ENCODE data around the gene BSG. TPM values are rescaled to one million over a fixed set of nuclear protein-coding genes. Genes with fewer than 3 reads are reported as not detected.

The BSG gene
- total and polyA plus RNA-seq, 10 of the 15 experiments (the other 5 are each of a cell fraction or from before 2014, with no cell fraction given) = 2.8 to 297 (median 199) TPM

GRCh38 chr19:572743-573518 is 535 bp downstream of the BSG start (continued):
- TF ChIP-seq, protein P1, sequence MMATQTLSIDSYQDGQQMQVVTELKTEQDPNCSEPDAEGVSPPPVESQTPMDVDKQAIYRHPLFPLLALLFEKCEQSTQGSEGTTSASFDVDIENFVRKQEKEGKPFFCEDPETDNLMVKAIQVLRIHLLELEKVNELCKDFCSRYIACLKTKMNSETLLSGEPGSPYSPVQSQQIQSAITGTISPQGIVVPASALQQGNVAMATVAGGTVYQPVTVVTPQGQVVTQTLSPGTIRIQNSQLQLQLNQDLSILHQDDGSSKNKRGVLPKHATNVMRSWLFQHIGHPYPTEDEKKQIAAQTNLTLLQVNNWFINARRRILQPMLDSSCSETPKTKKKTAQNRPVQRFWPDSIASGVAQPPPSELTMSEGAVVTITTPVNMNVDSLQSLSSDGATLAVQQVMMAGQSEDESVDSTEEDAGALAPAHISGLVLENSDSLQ (IDR thresholded peaks at IDR 0.05) = no peak
- TF ChIP-seq BCLAF1 (IDR thresholded peaks at IDR 0.05) (no peak), FOS (IDR thresholded peaks at IDR 0.05; ENCODE audit: borderline replicate concordance, extremely low read depth, insufficient read length) (no peak), NRF1 (conservative IDR thresholded peaks at IDR 0.05; ENCODE audit: low read depth, low read length) (no peak), CHD1 (IDR thresholded peaks at IDR 0.05; ENCODE audit: low read depth, low read length) (no peak), ZNF622 (IDR thresholded peaks at IDR 0.05) (no peak), JUNB (IDR thresholded peaks at IDR 0.05) (no peak), NFIC (IDR thresholded peaks at IDR 0.05; ENCODE audit: low read depth, low read length) (no peak), ZZZ3 (IDR thresholded peaks at IDR 0.05; ENCODE audit: control insufficient read depth, insufficient read length, low read depth) (no peak), YY1 (IDR thresholded peaks at IDR 0.05; ENCODE audit: low read depth, low read length) (no peak), ZBTB4 (CRISPR knock-in tag; IDR thresholded peaks at IDR 0.05) (no peak), IKZF1 (conservative IDR thresholded peaks at IDR 0.05) (no peak), NR2F1 (conservative IDR thresholded peaks at IDR 0.05) (0 out of 2 replicates have a peak, but pooled peaks have one; percentile 2), IKZF2 (IDR thresholded peaks at IDR 0.05) (0 out of 4 replicates have a peak, but pooled peaks of 1 of the 2 experiments have one; percentile 6), BRCA1 (IDR thresholded peaks at IDR 0.05; ENCODE audit: low read depth, low read length) (no peak), ASH2L (IDR thresholded peaks at IDR 0.05; ENCODE audit: borderline replicate concordance, low read depth) (no peak), NBN (IDR thresholded peaks at IDR 0.05) (no peak), NR2C1 (IDR thresholded peaks at IDR 0.05) (no peak), SUPT20H (IDR thresholded peaks at IDR 0.05; ENCODE audit: borderline replicate concordance, control insufficient read depth, low read depth, low read length) (no peak)
- TF ChIP-seq, protein P2, sequence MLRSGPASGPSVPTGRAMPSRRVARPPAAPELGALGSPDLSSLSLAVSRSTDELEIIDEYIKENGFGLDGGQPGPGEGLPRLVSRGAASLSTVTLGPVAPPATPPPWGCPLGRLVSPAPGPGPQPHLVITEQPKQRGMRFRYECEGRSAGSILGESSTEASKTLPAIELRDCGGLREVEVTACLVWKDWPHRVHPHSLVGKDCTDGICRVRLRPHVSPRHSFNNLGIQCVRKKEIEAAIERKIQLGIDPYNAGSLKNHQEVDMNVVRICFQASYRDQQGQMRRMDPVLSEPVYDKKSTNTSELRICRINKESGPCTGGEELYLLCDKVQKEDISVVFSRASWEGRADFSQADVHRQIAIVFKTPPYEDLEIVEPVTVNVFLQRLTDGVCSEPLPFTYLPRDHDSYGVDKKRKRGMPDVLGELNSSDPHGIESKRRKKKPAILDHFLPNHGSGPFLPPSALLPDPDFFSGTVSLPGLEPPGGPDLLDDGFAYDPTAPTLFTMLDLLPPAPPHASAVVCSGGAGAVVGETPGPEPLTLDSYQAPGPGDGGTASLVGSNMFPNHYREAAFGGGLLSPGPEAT (IDR thresholded peaks at IDR 0.05; ENCODE audit: low read depth) = no peak
